HG02840 (cell line): ENCODE measurements around the gene BAD.
"Not testable (repeated sequence)": the region's sequence is repeated elsewhere in the genome, so short reads cannot be mapped to it uniquely, and the experiment has no call there.

Experiments
- ATAC-seq: cut with Tn5 transposase; IDR thresholded peaks from one replicate; pipeline ENCODE4 v1.9.1; 2021; ENCODE audit warnings: mild to moderate bottlenecking, moderate library complexity, moderate number of reproducible peaks; ENCODE audit not compliant: unreplicated experiment, low FRiP score

The BAD gene

DNA sequence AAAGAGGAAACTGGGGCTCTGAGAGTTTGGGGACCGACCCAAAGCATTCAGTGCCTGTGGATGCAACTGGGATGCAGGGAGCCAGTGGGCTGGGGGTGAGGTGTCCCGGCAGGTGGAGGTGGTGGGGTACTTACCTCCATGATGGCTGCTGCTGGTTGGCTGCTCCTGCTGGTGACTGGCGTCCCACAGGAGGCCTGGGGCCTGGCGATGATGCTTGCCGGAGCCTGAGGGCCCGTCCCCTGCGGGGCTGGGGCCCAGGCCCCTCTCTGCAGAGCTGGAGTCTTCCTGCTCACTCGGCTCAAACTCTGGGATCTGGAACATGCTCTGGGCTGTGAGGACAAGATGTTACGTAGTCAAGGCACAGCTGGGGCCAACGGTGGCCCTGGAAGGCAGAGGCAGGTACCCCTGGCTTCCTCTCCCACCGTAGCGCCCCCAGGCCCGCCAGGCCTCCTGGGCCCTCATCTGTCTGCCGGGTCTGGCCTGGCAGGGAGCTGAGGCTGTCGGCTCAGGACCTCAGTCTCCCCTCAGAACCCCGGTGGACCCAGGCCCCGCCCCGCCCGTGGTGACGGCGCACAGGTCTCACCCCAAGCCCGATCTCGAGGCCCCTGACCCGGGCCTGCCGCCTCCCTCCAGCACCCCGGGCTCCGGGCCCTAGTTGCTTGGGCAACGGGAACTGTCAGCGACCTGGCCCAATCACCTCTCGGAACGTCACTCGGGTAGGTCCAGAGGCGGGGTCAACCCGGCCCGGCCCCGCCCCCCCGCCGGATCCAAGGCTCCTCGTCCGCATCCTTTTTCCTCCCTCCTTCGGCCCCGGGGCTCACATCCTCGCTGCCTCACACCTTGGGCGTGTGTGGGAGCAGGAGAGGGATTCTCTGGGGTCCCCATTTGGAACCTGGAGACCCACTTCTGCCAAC lies at the start of gene BAD:
Gene BAD, minus strand, starts transcription at position 618 of the 914 bp plus-strand sequence. Its CDS starts 297 bp downstream, at position 321.
- ATAC-seq = peak; percentile 46

- ATAC-seq = no peak
These were observed 49.1 kb upstream of the BAD start for GRCh38 chr11:64333556-64333955.

DNA sequence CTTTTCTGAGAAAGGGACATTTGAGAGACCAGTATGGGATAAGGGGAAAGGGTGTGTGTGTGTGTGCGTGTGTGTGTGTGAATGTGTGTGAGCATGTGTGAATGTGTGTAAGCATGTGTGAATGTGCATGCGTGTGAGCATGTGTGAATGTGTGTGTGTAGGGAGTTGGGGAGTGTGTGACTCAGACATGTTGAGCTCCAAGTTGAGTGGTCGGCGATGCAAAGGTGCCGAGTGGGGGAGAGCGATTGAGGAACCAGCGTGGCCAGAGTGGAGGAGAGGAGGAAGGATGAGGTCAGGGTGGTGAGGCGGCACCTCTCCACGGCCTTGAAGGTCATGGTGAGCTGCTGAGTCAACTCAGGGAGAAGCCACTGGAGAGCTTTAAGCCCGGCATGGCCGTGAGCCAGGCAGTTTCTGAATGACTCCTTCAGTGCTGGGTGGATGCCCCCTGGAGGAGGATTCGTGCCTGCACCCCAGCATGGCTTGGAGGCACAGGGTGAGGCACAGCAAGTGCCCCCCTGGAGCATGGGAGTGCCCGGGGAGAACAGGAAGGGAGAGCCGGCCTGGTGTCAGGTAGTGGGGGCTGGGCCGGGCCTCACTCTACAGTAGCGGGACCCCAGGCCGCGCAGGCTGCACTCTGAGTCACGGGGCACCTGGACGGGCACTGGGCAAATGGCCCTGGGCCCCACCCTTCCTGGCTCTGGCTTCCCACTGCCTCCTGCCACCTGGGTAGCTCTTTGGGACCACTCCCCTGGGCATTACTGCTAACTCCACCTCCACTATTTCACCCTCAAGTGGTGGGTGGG lies 47.3 kb upstream of the BAD start:
- no peak for ATAC-seq

DNA sequence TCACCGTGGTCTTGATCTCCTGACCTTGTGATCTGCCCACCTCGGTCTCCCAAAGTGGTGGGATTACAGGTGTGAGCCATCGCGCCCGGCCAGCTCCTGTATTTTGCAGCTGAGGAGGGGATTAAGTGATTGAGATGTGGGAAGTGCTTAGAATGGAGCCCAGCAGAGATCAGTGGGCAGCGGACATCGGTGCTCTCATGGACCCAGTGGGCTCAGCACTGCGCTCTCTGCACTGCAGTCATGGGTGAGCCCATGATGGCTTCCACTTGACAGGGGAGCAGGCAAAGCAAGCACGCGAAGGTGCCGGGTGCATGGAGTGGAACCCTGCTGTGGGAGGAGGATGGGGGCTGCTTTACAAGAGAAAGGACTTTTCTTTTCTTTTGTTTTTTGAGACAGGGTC lies 46.4 kb upstream of the BAD start:
- no peak for ATAC-seq

DNA sequence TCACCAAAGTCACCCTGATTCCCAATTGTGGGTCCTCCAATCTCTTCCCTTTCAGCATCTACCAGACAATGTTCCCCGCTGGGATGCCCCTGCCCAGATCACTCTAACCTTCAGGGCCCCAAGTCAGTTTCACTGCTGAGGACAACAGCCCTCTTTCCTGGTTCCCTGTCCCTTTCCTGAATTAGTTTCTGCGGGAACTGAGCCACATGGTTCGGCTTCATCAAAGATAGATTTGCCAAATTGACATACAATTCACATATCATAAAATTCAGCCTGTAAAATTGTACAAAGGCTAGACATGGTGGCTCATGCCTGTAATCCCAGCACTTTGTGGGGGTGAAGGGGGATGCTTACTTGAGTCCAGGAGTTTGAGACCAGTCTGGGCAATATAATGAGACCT lies 43.5 kb upstream of the BAD start:
- ATAC-seq = no peak

- no peak for ATAC-seq
These were observed 42.9 kb upstream of the BAD start for GRCh38 chr11:64327375-64327774.

DNA sequence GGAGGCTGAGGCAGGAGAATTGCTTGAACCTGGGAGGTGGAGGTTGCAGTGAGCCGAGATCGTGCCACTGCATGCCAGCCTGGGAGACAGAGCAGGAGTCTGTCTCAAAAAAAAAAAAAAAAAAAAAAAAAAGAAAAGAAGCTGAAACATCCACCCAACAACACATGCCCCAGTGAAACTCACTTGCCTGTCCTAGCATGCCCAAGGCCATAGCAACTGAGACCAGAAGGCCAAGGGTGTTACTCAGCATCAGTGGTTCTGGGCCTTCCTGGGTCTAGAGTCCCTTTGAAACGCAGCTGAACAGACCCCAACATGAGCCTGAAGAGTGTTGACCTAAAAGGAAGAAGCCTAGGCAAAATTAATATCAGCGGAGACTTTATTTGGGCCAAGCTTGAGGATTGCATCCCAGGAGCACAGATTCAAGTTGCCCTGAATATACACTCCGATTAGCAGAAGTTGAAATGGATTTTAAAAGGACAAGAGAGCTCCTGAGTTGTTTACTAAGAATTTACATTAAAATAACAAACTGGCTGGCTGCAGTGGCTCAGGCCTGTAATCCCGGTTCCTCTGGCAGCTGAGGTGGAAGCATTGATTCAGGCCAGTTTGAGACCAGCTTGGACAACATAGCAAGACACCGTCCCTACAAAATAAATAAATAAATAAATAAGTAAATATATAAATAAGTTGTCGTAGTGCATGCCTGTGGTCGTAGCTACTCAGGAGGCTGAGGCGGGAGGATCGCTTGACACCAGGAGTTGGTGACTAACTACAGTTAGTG lies 40.4 kb upstream of the BAD start:
- ATAC-seq = no peak

DNA sequence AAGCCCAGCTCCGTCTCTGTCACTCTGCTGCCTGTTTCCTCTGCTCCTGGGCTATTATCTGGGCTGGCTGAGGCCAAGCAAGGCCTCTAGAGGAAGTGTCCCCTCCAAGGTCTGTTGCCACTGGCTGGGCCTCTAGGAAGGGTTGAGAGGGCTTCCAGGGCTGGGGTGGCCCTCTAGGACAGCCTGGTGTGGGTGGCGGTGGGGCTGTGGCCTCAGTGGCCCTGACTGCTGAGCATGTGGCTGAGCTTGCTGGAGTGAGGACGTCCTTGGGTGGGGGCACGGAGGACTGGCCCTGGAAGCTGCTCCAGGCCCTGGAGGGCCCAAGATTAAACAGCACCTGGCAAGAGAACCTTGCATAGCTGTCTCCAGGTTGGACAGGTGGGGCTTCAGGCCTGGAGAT lies 39.5 kb upstream of the BAD start:
- ATAC-seq = not testable (repeated sequence)

DNA sequence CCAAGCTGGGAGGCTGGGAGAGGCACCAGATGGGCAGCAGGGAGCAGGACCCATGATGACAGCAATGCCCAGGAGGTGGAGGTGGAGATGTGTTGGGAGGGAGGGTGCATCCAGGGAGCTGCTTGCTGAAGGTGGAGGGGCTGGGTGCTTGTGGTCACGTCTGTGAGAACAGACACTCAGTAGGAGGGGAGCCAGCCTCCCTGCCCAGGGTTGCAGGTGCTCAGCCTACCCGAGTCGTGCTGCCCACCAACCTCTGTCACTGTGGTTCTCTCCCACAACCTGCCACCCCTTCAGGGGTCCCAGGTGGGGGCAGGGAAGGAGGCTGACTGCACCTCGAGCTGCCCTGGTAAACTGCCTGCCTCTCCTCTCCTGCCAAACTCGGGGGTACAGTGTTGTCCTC lies 38.9 kb upstream of the BAD start:
- no peak for ATAC-seq

GRCh38 chr11:64322925-64323260 lies 38.4 kb upstream of the BAD start:
- no peak for ATAC-seq

GRCh38 chr11:64321533-64321932 lies 37.1 kb upstream of the BAD start:
- ATAC-seq = no peak

DNA sequence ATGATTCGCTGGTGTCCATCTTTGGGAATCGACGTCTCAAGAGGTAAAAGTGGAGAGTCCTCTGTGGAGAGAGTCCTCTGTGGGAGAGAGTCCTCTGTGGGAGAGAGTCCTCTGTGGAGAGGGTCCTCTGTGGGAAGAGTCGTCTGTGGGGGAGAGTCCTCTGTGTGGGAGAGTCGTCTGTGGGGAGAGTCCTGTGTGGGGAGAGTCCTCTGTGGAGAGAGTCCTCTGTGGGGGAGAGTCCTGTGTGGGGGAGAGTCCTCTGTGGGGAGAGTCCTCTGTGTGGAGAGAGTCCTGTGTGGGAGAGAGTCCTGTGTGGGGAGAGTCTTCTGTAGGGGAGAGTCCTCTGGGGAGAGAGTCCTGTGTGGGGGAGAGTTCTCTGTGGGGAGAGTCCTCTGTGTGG lies 36.6 kb upstream of the BAD start:
- no peak for ATAC-seq

- ATAC-seq = no peak
These were observed 36.1 kb upstream of the BAD start for GRCh38 chr11:64320556-64320955.

DNA sequence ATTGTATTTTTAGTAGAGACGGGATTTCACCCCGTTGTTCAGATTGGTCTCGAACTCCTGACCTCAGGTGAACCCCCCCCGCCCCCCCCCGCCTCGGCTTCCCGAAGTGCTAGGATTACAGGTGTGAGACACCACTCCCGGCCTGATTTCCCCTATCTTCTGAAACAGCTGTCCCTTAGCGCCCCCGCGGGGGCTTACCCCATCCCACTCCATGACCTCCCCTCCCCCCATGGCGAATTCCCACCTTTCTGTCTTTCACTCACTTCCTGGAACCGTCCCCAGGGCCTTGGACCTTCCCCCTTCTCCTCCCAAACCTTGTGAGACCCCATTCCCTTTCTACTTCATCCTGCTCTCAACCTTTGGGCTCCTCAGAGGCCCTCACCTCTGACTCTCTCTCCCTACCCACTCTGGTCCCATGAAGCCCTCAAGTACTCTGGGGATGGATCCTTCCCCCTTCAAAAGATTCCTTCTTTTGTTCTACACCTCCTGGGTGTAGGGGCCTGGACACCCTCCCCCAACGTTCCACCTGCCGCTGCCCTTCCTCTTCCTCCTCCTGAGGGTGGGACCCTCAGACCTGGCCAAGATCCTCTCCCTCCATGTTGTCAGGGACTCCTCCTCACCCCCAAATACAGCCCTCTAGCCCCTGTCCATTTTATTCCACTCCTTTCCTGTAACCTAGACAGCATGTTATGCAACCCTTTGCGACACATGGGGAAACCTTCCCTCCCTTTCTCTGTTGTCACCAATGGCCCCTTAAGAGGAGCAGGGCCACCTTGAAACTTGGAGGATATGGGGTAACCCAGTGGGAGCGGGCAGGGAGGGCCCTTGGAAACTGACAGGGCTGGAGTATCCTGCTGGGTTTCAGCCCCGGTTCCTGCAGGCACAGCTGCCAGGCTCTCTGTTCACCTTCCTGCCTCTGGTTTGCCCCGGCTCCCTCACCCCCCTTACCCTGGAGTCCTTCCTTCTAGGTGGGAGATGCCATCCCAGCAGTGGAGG lies 34.6 kb upstream of the BAD start:
- no peak for ATAC-seq

GRCh38 chr11:64317961-64318765 lies 33.7 kb upstream of the BAD start, which contains the start of gene PRDX5:
TSS of gene PRDX5 (plus strand) at chr11:64318121. CDS start at chr11:64318216, 95 bp downstream.
- ATAC-seq = peak; percentile 69

- peak; percentile 78 for ATAC-seq
These were observed 33.0 kb upstream of the BAD start, which contains the start of gene TRMT112 for GRCh38 chr11:64317325-64317960. TSS of gene TRMT112 (minus strand) at chr11:64317559. CDS start at chr11:64317526, 33 bp downstream.

- no peak for ATAC-seq
These were observed 32.3 kb upstream of the BAD start for GRCh38 chr11:64316672-64317324.
